ENCODE measurements around the gene PRKAB2.

Gene PRKAB2

GRCh38 chr1:147210987-147211386 is 38.7 kb upstream of the PRKAB2 start:
- no peaks in the 10 kb centered on the region for H3F3A ChIP-seq (ENCODE audit: control insufficient read depth, insufficient read depth)
- H3K27ac ChIP-seq (ENCODE audit: low read depth, low read length): no peak overlapping the region
- H3K4me1 ChIP-seq (ENCODE audit: control insufficient read depth, low read length): peaks cover 9% of the 10 kb centered on the region
- no peaks in the 10 kb centered on the region for H3K36me3 ChIP-seq (ENCODE audit: control insufficient read depth, low read length)
- H3K9me3 ChIP-seq (ENCODE audit: control insufficient read depth, insufficient read depth, low read length): no peaks in the 10 kb centered on the region
- no peaks in the 10 kb centered on the region; the same call in 1 of the 2 replicates for H3K9me2 ChIP-seq (replicated peaks; ENCODE audit: control insufficient read depth, low read length)
- H3K4me2 ChIP-seq (ENCODE audit: low read length): no peak overlapping the region
- H4K20me1 ChIP-seq (ENCODE audit: control insufficient read depth, insufficient read depth, low read depth, low read length): no peaks in the 10 kb centered on the region
- H3K79me2 ChIP-seq (ENCODE audit: control insufficient read depth, low read length): no peaks in the 10 kb centered on the region
- no peaks in the 10 kb centered on the region for H3K27me3 ChIP-seq (ENCODE audit: control insufficient read depth, low read length)
- TF ChIP-seq EZH2phosphoT487 (IDR thresholded peaks at IDR 0.05; ENCODE audit: borderline replicate concordance, low read length): no peak
- no peak overlapping the region for H3K4me3 ChIP-seq (ENCODE audit: low read length)

- Histone ChIP-seq H3F3A (ENCODE audit: control insufficient read depth, insufficient read depth) (no peaks in the 10 kb centered on the region), H4K20me1 (ENCODE audit: control insufficient read depth, insufficient read depth, low read depth, low read length) (no peaks in the 10 kb centered on the region)
Observed at GRCh38 chr1:147209825-147210821, 37.9 kb upstream of the PRKAB2 start.

GRCh38 chr1:147208619-147209018 is 36.3 kb upstream of the PRKAB2 start:
- no peak for TF ChIP-seq CTCF (IDR thresholded peaks at IDR 0.05; ENCODE audit: low read depth, low read length, poor library complexity, severe bottlenecking)
- TF ChIP-seq EZH2phosphoT487 (IDR thresholded peaks at IDR 0.05; ENCODE audit: borderline replicate concordance, low read length): no peak
- Histone ChIP-seq H4K20me1 (ENCODE audit: control insufficient read depth, insufficient read depth, low read depth, low read length) (no peaks in the 10 kb centered on the region), H3K27ac (ENCODE audit: low read depth, low read length) (no peak overlapping the region), H3K9me3 (ENCODE audit: control insufficient read depth, insufficient read depth, low read length) (no peaks in the 10 kb centered on the region), H3K27me3 (ENCODE audit: control insufficient read depth, low read length) (no peaks in the 10 kb centered on the region), H3K79me2 (ENCODE audit: control insufficient read depth, low read length) (no peaks in the 10 kb centered on the region), H3K4me2 (ENCODE audit: low read length) (no peak overlapping the region), H3K4me3 (ENCODE audit: low read length) (no peak overlapping the region), H3F3A (ENCODE audit: control insufficient read depth, insufficient read depth) (no peaks in the 10 kb centered on the region), H3K9me2 (replicated peaks; ENCODE audit: control insufficient read depth, low read length) (no peaks in the 10 kb centered on the region; the same call in 1 of the 2 replicates), H3K4me1 (ENCODE audit: control insufficient read depth, low read length) (peaks cover 11% of the 10 kb centered on the region), H3K36me3 (ENCODE audit: control insufficient read depth, low read length) (no peaks in the 10 kb centered on the region)

More at GRCh38 chr1:147209825-147210821, 37.9 kb upstream of the PRKAB2 start:
- TF ChIP-seq CTCF (IDR thresholded peaks at IDR 0.05; ENCODE audit: low read depth, low read length, poor library complexity, severe bottlenecking) (no peak), EZH2phosphoT487 (IDR thresholded peaks at IDR 0.05; ENCODE audit: borderline replicate concordance, low read length) (no peak)
- no peak overlapping the region for H3K27ac ChIP-seq (ENCODE audit: low read depth, low read length)
- no peaks in the 10 kb centered on the region; the same call in 1 of the 2 replicates for H3K9me2 ChIP-seq (replicated peaks; ENCODE audit: control insufficient read depth, low read length)
- H3K4me1 ChIP-seq (ENCODE audit: control insufficient read depth, low read length): peaks cover 9% of the 10 kb centered on the region
- no peaks in the 10 kb centered on the region for H3K9me3 ChIP-seq (ENCODE audit: control insufficient read depth, insufficient read depth, low read length)
- H3K27me3 ChIP-seq (ENCODE audit: control insufficient read depth, low read length): no peaks in the 10 kb centered on the region
- no peak overlapping the region for H3K4me2 ChIP-seq (ENCODE audit: low read length)
- no peak overlapping the region for H3K4me3 ChIP-seq (ENCODE audit: low read length)
- no peaks in the 10 kb centered on the region for H3K79me2 ChIP-seq (ENCODE audit: control insufficient read depth, low read length)
- H3K36me3 ChIP-seq (ENCODE audit: control insufficient read depth, low read length): no peaks in the 10 kb centered on the region

GRCh38 chr1:147207192-147207591 is 34.9 kb upstream of the PRKAB2 start:
- no peaks in the 10 kb centered on the region for H4K20me1 ChIP-seq (ENCODE audit: control insufficient read depth, insufficient read depth, low read depth, low read length)
- no peaks in the 10 kb centered on the region for H3F3A ChIP-seq (ENCODE audit: control insufficient read depth, insufficient read depth)
- no peaks in the 10 kb centered on the region for H3K79me2 ChIP-seq (ENCODE audit: control insufficient read depth, low read length)
- H3K4me3 ChIP-seq (ENCODE audit: low read length): no peak overlapping the region
- H3K9me3 ChIP-seq (ENCODE audit: control insufficient read depth, insufficient read depth, low read length): no peaks in the 10 kb centered on the region
- H3K36me3 ChIP-seq (ENCODE audit: control insufficient read depth, low read length): no peaks in the 10 kb centered on the region
- no peak for TF ChIP-seq CTCF (IDR thresholded peaks at IDR 0.05; ENCODE audit: low read depth, low read length, poor library complexity, severe bottlenecking)
- TF ChIP-seq EZH2phosphoT487 (IDR thresholded peaks at IDR 0.05; ENCODE audit: borderline replicate concordance, low read length): no peak
- H3K4me2 ChIP-seq (ENCODE audit: low read length): no peak overlapping the region
- H3K9me2 ChIP-seq (replicated peaks; ENCODE audit: control insufficient read depth, low read length): no peaks in the 10 kb centered on the region; the same call in 1 of the 2 replicates
- H3K27me3 ChIP-seq (ENCODE audit: control insufficient read depth, low read length): no peaks in the 10 kb centered on the region
- no peak overlapping the region for H3K27ac ChIP-seq (ENCODE audit: low read depth, low read length)
- H3K4me1 ChIP-seq (ENCODE audit: control insufficient read depth, low read length): peaks cover 11% of the 10 kb centered on the region
